Measurements from ENCODE around the gene WASHC3.

Gene WASHC3

DNA sequence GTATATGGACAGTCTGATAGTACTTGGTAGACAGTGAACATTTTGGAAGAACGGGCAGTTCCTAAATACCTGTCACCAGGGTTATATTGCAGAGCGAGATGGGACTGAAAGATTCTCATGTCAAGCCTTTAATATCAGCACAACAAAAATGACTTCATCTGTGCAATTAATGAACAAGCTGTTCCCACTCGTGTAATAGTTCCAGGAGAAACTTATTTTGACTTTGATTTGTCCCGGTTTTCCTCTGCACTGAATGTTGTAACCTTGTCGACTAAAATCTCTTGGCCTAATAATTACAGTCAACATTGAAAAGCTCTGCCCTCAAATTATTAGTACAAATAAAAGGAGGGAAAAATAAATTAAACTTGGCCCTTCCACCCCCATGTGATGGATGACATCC is 79.5 kb downstream of the WASHC3 start:
- Histone ChIP-seq H3K9me3 (ENCODE audit: control insufficient read depth, insufficient read depth, low read length) (no peaks in the 10 kb centered on the region), H3K36me3 (ENCODE audit: control insufficient read depth, insufficient read depth, low read length) (no peaks in the 10 kb centered on the region), H3K4me1 (ENCODE audit: control insufficient read depth, insufficient read depth, low read length) (peaks cover 1% of the 10 kb centered on the region; the same call in 1 of the 2 replicates), H3K4me3 (ENCODE audit: low read length) (no peak overlapping the region), H3K27me3 (ENCODE audit: control insufficient read depth, insufficient read depth, low read length) (no peaks in the 10 kb centered on the region), H3K27ac (ENCODE audit: low read length) (no peak overlapping the region)
- no peak for DNase-seq (ENCODE audit: low read depth, low spot score)
- no CpG with 5 or more reads among the region's 5 CpGs for WGBS (ENCODE audit: insufficient coverage, insufficient read length)

DNA sequence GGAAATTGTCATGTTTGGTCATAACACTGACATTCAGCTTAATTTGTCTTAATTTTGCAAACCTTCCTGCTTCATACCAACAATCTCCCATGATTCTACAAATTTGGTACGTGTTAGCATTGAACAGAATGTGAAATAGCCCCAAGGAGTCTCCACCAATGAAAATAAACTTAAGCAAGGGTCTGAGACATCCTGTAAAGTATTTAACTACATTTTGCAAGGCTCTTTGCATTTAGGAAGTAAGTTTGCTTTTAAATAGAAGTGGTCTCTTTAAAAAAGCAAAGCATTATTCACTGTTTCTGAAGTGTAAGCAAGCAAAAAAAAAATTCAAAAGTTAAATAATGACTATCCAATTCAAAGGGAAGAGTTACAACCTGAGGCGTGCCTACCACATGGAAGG is 79.9 kb downstream of the WASHC3 start:
- H3K4me1 ChIP-seq (ENCODE audit: control insufficient read depth, insufficient read depth, low read length) = peaks cover 1% of the 10 kb centered on the region; the same call in 1 of the 2 replicates
- H3K36me3 ChIP-seq (ENCODE audit: control insufficient read depth, insufficient read depth, low read length) = no peaks in the 10 kb centered on the region
- no peaks in the 10 kb centered on the region for H3K27me3 ChIP-seq (ENCODE audit: control insufficient read depth, insufficient read depth, low read length)
- H3K4me3 ChIP-seq (ENCODE audit: low read length) = no peak overlapping the region
- WGBS (ENCODE audit: insufficient coverage, insufficient read length) = no CpG with 5 or more reads among the region's 2 CpGs
- no peak overlapping the region for H3K27ac ChIP-seq (ENCODE audit: low read length)
- DNase-seq (ENCODE audit: low read depth, low spot score) = no peak
- no peaks in the 10 kb centered on the region for H3K9me3 ChIP-seq (ENCODE audit: control insufficient read depth, insufficient read depth, low read length)

DNA sequence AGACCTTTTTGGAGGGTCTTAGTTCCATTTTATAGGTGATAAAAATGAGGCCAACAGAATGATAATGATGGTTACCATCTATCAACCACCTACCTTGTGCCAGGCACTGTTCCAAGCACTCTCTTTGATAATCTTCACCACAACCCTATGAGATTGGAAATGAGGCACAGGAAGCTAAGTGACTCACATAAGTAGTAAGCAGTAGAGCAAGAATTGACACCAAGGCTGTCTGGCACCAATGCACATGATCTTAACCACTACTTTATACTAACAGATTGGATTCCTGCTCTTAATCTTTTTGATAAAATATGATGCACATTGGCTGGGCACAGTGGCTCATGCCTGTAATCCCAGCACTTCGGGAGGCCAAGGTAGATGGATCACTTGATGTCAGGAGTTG is 93.0 kb downstream of the WASHC3 start:
- Histone ChIP-seq H3K36me3 (ENCODE audit: control insufficient read depth, insufficient read depth, low read length) (no peaks in the 10 kb centered on the region), H3K9me3 (ENCODE audit: control insufficient read depth, insufficient read depth, low read length) (no peaks in the 10 kb centered on the region), H3K27me3 (ENCODE audit: control insufficient read depth, insufficient read depth, low read length) (no peaks in the 10 kb centered on the region), H3K27ac (ENCODE audit: low read length) (no peak overlapping the region), H3K4me1 (ENCODE audit: control insufficient read depth, insufficient read depth, low read length) (no peaks in the 10 kb centered on the region), H3K4me3 (ENCODE audit: low read length) (no peak overlapping the region)
- no peak for DNase-seq (ENCODE audit: low read depth, low spot score)
- WGBS (ENCODE audit: insufficient coverage, insufficient read length) = no CpG with 5 or more reads among the region's 1 CpG

DNA sequence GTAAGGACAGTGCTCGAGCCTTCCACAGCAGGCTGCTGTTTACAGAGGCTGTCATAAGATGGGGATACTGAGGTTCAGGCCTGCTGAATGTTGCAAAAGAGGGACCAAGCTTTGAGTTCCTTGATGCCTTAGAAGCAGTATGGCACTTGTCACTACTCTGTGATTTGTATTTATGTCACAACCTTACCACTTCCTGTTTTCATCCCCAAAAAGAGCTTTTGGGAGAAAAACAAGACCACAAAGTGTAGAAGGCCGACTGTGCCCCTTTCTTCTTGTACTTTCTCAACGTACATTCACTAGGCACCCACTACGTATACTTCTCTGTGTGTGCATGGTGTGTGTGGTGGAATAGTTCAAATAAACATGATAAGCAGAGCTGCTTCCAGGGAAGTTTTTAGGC is 94.3 kb downstream of the WASHC3 start:
- H3K27me3 ChIP-seq (ENCODE audit: control insufficient read depth, insufficient read depth, low read length) = no peaks in the 10 kb centered on the region
- no CpG with 5 or more reads among the region's 4 CpGs for WGBS (ENCODE audit: insufficient coverage, insufficient read length)

DNA sequence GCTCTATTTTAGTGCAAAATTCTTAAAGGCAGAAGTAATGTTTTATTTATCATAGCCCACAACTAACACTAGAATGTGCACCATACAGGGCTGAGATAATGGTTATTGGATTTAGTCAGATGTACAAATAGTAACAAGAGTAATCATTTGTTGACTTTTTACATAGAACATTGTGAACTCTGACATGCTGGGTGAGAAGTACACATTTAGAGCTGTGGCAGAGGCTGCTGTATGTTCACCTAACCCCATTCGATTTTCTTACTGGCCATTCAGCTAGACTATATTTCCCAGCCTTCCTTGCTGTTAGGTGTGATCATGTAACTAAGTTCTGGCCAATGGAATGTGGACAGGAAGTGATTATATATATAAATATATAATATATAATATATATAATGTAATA is 95.3 kb downstream of the WASHC3 start:
- no peak for DNase-seq (ENCODE audit: low read depth, low spot score)
- WGBS (ENCODE audit: insufficient coverage, insufficient read length) = no CpG with 5 or more reads among the region's 1 CpG
- no peak overlapping the region for H3K27ac ChIP-seq (ENCODE audit: low read length)

More for the DNA sequence above, 94.3 kb downstream of the WASHC3 start:
- Histone ChIP-seq H3K36me3 (ENCODE audit: control insufficient read depth, insufficient read depth, low read length) (no peaks in the 10 kb centered on the region), H3K4me1 (ENCODE audit: control insufficient read depth, insufficient read depth, low read length) (no peaks in the 10 kb centered on the region), H3K9me3 (ENCODE audit: control insufficient read depth, insufficient read depth, low read length) (no peaks in the 10 kb centered on the region), H3K4me3 (ENCODE audit: low read length) (no peak overlapping the region), H3K27ac (ENCODE audit: low read length) (no peak overlapping the region)
- DNase-seq (ENCODE audit: low read depth, low spot score) = no peak

DNA sequence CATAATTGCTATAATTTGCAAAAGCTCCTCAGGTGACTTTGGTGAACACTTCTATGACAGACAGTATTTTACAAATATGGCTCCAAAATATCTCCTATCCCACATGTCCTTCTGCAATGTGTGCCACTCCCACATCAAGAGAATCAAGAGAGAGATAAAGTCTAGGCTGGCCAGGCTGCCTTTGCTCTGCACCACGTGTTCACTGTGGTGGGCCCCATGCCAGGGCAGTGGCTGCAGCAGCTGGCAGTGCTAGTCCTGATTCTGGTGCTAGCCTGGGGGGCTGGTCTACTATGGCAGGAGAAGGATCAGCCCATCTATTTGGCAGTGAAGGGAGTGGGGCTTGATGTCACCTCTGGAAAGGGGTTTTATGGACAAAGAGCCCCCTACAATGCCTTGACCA is 98.1 kb downstream of the WASHC3 start:
- no peak for DNase-seq (ENCODE audit: low read depth, low spot score)
- Histone ChIP-seq H3K4me1 (ENCODE audit: control insufficient read depth, insufficient read depth, low read length) (no peaks in the 10 kb centered on the region), H3K27me3 (ENCODE audit: control insufficient read depth, insufficient read depth, low read length) (no peaks in the 10 kb centered on the region), H3K27ac (ENCODE audit: low read length) (no peak overlapping the region), H3K36me3 (ENCODE audit: control insufficient read depth, insufficient read depth, low read length) (no peaks in the 10 kb centered on the region), H3K4me3 (ENCODE audit: low read length) (no peak overlapping the region), H3K9me3 (ENCODE audit: control insufficient read depth, insufficient read depth, low read length) (peaks cover 1% of the 10 kb centered on the region; the same call in 1 of the 2 replicates)
- no CpG with 5 or more reads among the region's 1 CpG for WGBS (ENCODE audit: insufficient coverage, insufficient read length)

More for the DNA sequence above, 95.3 kb downstream of the WASHC3 start:
- Histone ChIP-seq H3K9me3 (ENCODE audit: control insufficient read depth, insufficient read depth, low read length) (no peaks in the 10 kb centered on the region), H3K4me3 (ENCODE audit: low read length) (no peak overlapping the region), H3K27me3 (ENCODE audit: control insufficient read depth, insufficient read depth, low read length) (no peaks in the 10 kb centered on the region), H3K4me1 (ENCODE audit: control insufficient read depth, insufficient read depth, low read length) (no peaks in the 10 kb centered on the region), H3K36me3 (ENCODE audit: control insufficient read depth, insufficient read depth, low read length) (no peaks in the 10 kb centered on the region)
